SK-N-MC (cell line): ENCODE results near the gene GSTCD.
"Not testable (repeated sequence)": the region's sequence is repeated elsewhere in the genome, so short reads cannot be mapped to it uniquely, and the experiment has no call there.

Experiments
- DNase-seq: peaks from one replicate; pipeline ENCODE4 v3.0.0-alpha.2; 2011; ENCODE audit warnings: low read depth, low spot score
- H3K27ac ChIP-seq: fragments of 200-600 bp; sonication (generic); 2 replicates; pipeline ENCODE4 v1.5.1; 2016; ENCODE audit warnings: mixed run types
- H3K36me3 ChIP-seq: fragments of 200-600 bp; sonication (generic); 2 replicates; pipeline ENCODE4 v1.6.1; 2017; ENCODE audit warnings: antibody characterized with exemption, low read length, mixed read lengths; ENCODE audit not compliant: insufficient read depth
- H3K4me3 ChIP-seq: fragments of 200-600 bp; sonication (generic); 2 replicates; pipeline ENCODE4 v1.5.1; 2016
- H3K9ac ChIP-seq: fragments of 200-600 bp; sonication (generic); 2 replicates; pipeline ENCODE4 v1.8.0; 2017; ENCODE audit warnings: mixed run types, mixed read lengths; ENCODE audit not compliant: insufficient read length
- H3K9me3 ChIP-seq: fragments of 200-600 bp; sonication (generic); 2 replicates; pipeline ENCODE4 v1.6.1; 2017; ENCODE audit warnings: low read depth, mild to moderate bottlenecking, antibody characterized with exemption, low read length, moderate library complexity, mixed read lengths
- EZH2 ChIP-seq: fragments of 200-600 bp; sonication (generic); IDR thresholded peaks from one replicate; pipeline ENCODE4 v1.6.1; 2017; ENCODE audit warnings: antibody characterized with exemption
- FOXP2 ChIP-seq: optimal IDR thresholded peaks from 2 replicates; pipeline ENCODE3; 2011; ENCODE audit warnings: mild to moderate bottlenecking, moderate library complexity; ENCODE audit not compliant: insufficient read depth; ENCODE audit errors: extremely low read length, control extremely low read depth
- POLR2AphosphoS5 ChIP-seq: IDR thresholded peaks from 2 replicates; pipeline ENCODE4 v1.6.1; 2012; ENCODE audit warnings: mild to moderate bottlenecking, low read depth, low read length, borderline replicate concordance

The GSTCD gene

DNA sequence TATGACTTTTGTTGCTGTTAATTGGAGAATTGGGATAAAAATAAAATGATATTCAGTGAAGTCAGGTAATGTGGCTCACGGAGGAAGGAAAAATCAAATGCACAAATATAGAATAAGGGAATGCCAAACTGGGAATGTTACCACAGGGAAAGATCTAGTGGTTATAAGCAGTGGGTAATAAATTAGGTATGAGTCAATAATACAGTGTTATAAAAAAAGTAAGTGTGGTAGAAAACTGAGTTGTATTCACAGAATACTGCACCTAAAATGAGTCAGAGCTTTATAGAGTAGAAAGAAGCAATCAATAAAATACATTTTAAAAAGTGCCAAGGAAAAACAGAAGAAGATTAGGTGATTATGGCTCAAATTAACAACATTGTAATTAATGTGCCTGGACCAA lies 34.6 kb upstream of the GSTCD start:
- no peaks in the 10 kb centered on the region for H3K36me3 ChIP-seq
- H3K9me3 ChIP-seq, result no peaks in the 10 kb centered on the region
- H3K4me3 ChIP-seq, result no peak overlapping the region
- no peak overlapping the region for H3K9ac ChIP-seq
- DNase-seq, result no peak
- H3K27ac ChIP-seq, result no peak overlapping the region
- TF ChIP-seq FOXP2, result no peak
- no peak for TF ChIP-seq EZH2
- TF ChIP-seq POLR2AphosphoS5, result no peak

DNA sequence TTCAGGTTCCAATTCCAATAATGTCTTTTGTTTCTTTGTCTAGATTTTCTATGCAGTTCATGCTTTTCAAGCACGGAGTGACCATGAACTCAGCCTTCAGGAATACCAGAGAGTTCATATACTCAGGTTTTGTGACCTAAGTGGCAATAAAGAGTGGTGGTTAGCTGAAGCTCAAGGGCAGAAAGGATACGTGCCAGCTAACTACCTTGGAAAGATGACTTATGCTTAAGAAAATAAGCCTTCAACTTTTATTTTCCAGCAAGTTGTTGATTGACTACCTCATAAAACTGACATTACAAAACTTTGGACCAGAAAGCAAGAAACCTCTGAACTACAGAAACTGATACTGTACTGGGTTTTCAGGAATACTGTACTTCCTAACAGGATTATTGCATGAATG lies 30.9 kb upstream of the GSTCD start:
- Histone ChIP-seq H3K27ac (no peak overlapping the region), H3K36me3 (peaks cover 10% of the 10 kb centered on the region), H3K4me3 (no peak overlapping the region), H3K9me3 (no peaks in the 10 kb centered on the region), H3K9ac (no peak overlapping the region)
- TF ChIP-seq POLR2AphosphoS5 (no peak), FOXP2 (no peak), EZH2 (no peak)
- DNase-seq, result no peak

DNA sequence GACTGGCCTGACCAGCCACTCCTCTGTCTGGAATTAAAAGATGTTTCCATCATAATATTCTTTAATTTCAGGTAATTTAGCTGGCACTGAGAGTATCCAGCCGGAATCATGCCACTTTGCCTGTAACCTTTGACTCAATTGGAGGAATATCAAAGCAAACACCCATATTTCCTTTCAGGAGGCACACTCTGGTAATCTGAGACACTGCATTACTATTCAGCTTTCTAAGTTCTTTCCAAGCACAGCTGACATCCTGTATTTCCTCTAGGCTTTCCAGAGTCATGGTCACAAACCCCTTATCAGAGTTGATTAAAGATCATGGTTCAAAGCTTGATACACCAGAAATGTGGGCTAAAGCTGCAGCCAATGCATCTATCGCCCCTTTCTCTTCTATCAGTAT lies 29.4 kb upstream of the GSTCD start:
- no peak for DNase-seq
- H3K9me3 ChIP-seq, result no peaks in the 10 kb centered on the region
- TF ChIP-seq POLR2AphosphoS5 (no peak), FOXP2 (no peak), EZH2 (no peak)
- no peak overlapping the region for H3K27ac ChIP-seq
- peaks cover 18% of the 10 kb centered on the region for H3K36me3 ChIP-seq
- H3K4me3 ChIP-seq, result no peak overlapping the region
- no peak overlapping the region for H3K9ac ChIP-seq

DNA sequence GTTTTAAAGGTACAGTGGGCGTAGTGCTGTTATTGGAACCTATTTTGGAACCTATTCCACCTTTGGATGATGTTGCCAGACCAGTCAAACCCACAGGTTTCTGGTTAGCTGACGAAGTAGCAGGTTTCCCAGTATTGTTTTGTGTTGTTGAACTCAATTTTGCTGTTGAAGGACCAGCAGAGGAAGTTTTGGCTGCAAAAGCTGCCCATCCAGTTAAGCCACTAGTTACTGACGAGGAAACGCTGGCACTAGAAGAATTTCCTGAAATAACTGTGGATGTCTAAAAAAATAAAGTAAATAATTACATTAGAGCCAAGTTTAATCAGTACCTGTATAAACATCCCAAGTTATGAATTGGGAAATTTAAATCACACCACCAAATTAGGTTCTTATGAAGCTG lies 25.5 kb upstream of the GSTCD start:
- no peak overlapping the region for H3K27ac ChIP-seq
- no peak overlapping the region for H3K9ac ChIP-seq
- H3K9me3 ChIP-seq, result no peaks in the 10 kb centered on the region
- TF ChIP-seq POLR2AphosphoS5, result no peak
- no peak for TF ChIP-seq FOXP2
- no peak for TF ChIP-seq EZH2
- peaks cover 38% of the 10 kb centered on the region for H3K36me3 ChIP-seq
- H3K4me3 ChIP-seq, result no peak overlapping the region
- DNase-seq, result no peak

DNA sequence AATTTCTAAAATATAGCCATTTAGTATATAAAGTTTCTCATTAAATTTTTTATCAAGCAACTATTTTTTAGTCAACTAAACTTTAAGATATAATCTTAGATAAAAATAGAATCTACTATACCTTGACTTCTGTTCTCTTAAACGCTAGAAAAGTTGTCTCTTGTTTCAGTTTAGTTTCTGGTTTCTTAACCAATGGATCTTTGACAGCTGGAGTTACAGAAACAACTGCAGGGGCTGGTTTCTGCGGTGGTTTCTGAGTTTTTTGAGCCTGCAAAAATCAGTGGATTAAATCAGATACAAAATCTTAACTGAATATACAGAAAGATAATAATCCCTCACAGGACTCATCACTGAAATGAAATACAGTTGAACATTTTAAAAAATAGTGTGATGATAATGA lies 22.0 kb upstream of the GSTCD start:
- H3K36me3 ChIP-seq, result peaks cover 67% of the 10 kb centered on the region
- TF ChIP-seq EZH2, result no peak
- TF ChIP-seq POLR2AphosphoS5, result no peak
- TF ChIP-seq FOXP2, result no peak
- no peaks in the 10 kb centered on the region for H3K9me3 ChIP-seq
- DNase-seq, result no peak
- H3K27ac ChIP-seq, result no peak overlapping the region
- H3K4me3 ChIP-seq, result no peak overlapping the region
- no peak overlapping the region for H3K9ac ChIP-seq

DNA sequence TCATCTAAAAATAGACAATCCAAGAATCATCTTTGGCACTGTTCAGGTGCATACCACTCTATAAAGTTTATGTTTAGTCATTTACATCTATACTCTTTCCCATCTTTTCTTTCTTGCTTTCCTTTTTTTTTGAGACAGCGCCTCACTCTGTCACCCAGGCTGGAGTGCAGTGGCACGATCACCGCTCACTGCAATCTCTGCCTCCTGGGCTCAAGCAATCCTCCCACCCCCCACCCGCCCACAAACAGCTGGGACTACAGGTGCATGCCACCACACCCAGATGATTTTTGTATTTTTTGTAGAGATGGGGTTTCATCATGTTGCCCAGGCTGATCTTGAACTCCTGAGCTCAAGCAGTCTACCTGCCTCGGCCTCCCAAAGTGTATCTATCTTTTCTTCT lies 13.8 kb upstream of the GSTCD start:
- peaks cover 75% of the 10 kb centered on the region for H3K36me3 ChIP-seq
- H3K4me3 ChIP-seq, result not testable (repeated sequence)

DNA sequence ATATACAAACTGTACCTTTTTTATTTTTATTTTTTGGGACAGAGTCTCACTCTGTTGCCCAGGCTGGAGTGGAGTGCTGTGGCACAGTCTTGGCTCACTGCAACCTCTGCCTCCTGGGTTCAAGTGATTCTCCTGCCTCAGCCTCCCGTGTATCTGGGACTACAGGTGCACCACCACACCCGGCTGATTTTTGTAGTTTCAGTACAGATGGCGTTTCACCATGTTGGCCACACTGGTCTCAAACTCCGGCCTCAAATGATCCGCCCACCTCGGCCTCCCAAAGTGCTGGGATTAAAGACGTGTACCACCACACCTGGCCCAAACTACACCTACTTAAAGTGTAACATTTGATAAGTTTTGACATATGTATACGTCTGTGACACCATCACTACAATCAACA lies 12.8 kb upstream of the GSTCD start:
- not testable (repeated sequence) for H3K9me3 ChIP-seq, H3K4me3 ChIP-seq, H3K9ac ChIP-seq, H3K27ac ChIP-seq, DNase-seq
- H3K36me3 ChIP-seq, result peaks cover 67% of the 10 kb centered on the region

More for the DNA sequence above, 13.8 kb upstream of the GSTCD start:
- DNase-seq, H3K27ac ChIP-seq, H3K9ac ChIP-seq, H3K9me3 ChIP-seq: not testable (repeated sequence)

DNA sequence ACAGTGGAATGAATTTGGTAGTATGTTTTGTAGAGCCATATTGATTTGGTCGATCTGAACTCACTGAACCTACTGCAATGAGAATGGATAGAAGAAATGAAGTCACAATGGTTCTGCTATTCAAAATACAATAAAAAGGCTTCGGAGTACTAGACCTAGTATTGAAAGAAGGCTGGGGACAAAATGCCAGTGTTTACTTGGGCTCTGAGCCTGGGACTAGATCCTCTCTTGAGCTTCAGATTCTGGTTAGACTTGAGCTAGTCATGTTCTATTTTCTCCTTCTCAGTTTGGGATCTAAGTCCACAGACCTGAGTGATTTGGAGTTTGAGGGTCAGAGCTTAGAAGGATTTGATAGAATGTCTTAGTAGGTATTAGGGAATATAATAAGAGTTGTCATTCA lies 10.0 kb upstream of the GSTCD start:
- no peak for DNase-seq
- TF ChIP-seq EZH2 (no peak), POLR2AphosphoS5 (no peak), FOXP2 (no peak)
- H3K4me3 ChIP-seq, result no peak overlapping the region
- no peak overlapping the region for H3K27ac ChIP-seq
- peaks cover 54% of the 10 kb centered on the region for H3K36me3 ChIP-seq
- no peaks in the 10 kb centered on the region for H3K9me3 ChIP-seq
- H3K9ac ChIP-seq, result no peak overlapping the region

DNA sequence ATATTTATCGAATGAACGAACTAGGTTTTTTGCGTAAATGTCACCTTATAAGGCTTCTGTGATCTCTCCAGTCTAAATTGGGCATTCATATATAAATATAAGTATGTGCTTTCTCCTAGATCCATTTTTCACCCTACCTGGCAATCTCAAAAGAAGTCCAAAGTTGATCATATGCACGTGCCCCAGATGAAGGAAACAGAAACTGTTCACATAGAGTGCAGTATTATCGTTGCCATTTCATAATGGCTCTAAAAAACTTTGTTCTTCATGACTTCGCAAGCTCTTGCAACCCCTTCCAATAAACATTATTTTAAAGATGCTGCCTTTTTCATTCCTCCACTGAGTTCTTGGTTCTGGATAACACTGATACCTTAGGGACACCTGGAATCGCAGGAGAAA lies 803 bp upstream of the GSTCD start:
- Histone ChIP-seq H3K27ac (no peak overlapping the region), H3K9me3 (no peaks in the 10 kb centered on the region), H3K4me3 (peak overlapping the region; percentile 87), H3K36me3 (peaks cover 20% of the 10 kb centered on the region), H3K9ac (peak overlapping the region; percentile 88)
- TF ChIP-seq FOXP2 (no peak), EZH2 (no peak), POLR2AphosphoS5 (no peak)
- DNase-seq, result no peak

DNA sequence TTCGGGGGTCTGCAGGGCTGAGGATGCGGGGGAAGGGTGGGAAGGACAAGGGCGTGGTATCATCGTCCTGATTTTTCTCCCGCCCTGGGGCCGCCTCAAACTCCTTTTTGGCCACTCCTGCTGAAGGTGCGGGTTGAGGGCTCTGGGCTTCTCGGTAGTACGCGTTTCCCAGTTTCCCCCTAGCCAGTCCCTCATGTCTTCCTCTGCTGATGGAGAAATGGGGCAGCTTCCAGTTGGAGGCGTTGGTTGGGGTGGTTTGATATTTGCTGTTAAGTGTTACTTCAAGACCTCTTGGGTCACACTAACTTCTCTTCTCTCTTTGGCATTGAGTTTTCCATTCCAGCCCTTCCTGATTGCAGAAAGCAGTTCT lies 482 bp downstream of the GSTCD start:
- H3K4me3 ChIP-seq, result peak overlapping the region; percentile 87
- peak overlapping the region; percentile 61; the same call in 1 of the 2 replicates for H3K27ac ChIP-seq
- peaks cover 17% of the 10 kb centered on the region for H3K36me3 ChIP-seq
- TF ChIP-seq EZH2 (no peak), FOXP2 (no peak), POLR2AphosphoS5 (no peak)
- DNase-seq, result no peak
- no peaks in the 10 kb centered on the region for H3K9me3 ChIP-seq
- peak overlapping the region; percentile 85 for H3K9ac ChIP-seq
